ENCODE data around the gene EXOC1. TPM values are rescaled to one million over a fixed set of nuclear protein-coding genes. Genes with fewer than 3 reads are reported as not detected.

EXOC1 gene
- total RNA-seq, 1 experiment from 2014 or later, result 17.6 TPM

DNA sequence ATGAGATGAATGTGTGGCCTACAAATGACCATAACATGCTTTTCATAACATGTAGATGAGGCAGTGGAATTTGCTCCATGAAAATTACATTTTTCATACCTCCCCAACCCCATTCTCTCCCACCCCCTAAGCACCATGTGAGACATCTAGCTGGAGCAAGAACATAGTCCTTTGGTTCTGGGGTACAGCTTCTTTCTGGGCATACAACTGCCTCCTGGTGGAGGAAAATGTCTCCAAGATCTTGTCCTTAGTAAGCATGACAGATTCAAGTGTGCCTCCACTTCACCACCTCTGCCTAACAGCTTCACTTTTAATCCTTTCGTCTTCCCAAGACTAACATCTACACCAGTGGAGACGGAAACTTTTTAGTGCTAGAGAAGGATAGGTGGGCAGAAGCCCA lies 25.9 kb upstream of the EXOC1 start:
- no peaks in the 10 kb centered on the region for H4K20me1 ChIP-seq (ENCODE audit: insufficient read depth)
- no peaks in the 10 kb centered on the region for H3K79me2 ChIP-seq (ENCODE audit: insufficient read depth, low read length)
- H2AFZ ChIP-seq (ENCODE audit: low read depth, low read length, poor library complexity, severe bottlenecking), result no peak overlapping the region
- intact Hi-C loops (cut with micrococcal nuclease), result no loop called here
- no peaks in the 10 kb centered on the region for H3K27me3 ChIP-seq (ENCODE audit: insufficient read depth, low read length)
- TF ChIP-seq CBX3 (IDR thresholded peaks at IDR 0.05; ENCODE audit: low read depth) (no peak), POLR2A (IDR thresholded peaks at IDR 0.05; ENCODE audit: borderline replicate concordance, extremely low read depth, insufficient read depth, insufficient read length) (no peak), JUND (IDR thresholded peaks at IDR 0.05) (no peak), SIN3A (IDR thresholded peaks at IDR 0.05; ENCODE audit: low read depth) (no peak), ELF1 (IDR thresholded peaks at IDR 0.05; ENCODE audit: borderline replicate concordance, low read depth) (no peak), CEBPB (IDR thresholded peaks at IDR 0.05; ENCODE audit: low read depth) (no peak), YY1 (IDR thresholded peaks at IDR 0.05; ENCODE audit: extremely low read depth, insufficient replicate concordance, low read depth, low read length) (no peak), TCF7L2 (IDR thresholded peaks at IDR 0.05; ENCODE audit: borderline replicate concordance, extremely low read depth, insufficient read depth, insufficient read length) (no peak), SP1 (IDR thresholded peaks at IDR 0.05; ENCODE audit: low read depth) (no peak), EGR1 (IDR thresholded peaks at IDR 0.05; ENCODE audit: low read depth) (no peak), EZH2phosphoT487 (IDR thresholded peaks at IDR 0.05; ENCODE audit: borderline replicate concordance) (no peak), ZFX (IDR thresholded peaks at IDR 0.05) (no peak), FOSL1 (IDR thresholded peaks at IDR 0.05; ENCODE audit: low read depth) (no peak)
- TF ChIP-seq, protein P1, sequence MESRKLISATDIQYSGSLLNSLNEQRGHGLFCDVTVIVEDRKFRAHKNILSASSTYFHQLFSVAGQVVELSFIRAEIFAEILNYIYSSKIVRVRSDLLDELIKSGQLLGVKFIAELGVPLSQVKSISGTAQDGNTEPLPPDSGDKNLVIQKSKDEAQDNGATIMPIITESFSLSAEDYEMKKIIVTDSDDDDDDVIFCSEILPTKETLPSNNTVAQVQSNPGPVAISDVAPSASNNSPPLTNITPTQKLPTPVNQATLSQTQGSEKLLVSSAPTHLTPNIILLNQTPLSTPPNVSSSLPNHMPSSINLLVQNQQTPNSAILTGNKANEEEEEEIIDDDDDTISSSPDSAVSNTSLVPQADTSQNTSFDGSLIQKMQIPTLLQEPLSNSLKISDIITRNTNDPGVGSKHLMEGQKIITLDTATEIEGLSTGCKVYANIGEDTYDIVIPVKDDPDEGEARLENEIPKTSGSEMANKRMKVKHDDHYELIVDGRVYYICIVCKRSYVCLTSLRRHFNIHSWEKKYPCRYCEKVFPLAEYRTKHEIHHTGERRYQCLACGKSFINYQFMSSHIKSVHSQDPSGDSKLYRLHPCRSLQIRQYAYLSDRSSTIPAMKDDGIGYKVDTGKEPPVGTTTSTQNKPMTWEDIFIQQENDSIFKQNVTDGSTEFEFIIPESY (IDR thresholded peaks at IDR 0.05; ENCODE audit: extremely low read depth, insufficient replicate concordance, low read length), result no peak
- TF ChIP-seq, protein P2, sequence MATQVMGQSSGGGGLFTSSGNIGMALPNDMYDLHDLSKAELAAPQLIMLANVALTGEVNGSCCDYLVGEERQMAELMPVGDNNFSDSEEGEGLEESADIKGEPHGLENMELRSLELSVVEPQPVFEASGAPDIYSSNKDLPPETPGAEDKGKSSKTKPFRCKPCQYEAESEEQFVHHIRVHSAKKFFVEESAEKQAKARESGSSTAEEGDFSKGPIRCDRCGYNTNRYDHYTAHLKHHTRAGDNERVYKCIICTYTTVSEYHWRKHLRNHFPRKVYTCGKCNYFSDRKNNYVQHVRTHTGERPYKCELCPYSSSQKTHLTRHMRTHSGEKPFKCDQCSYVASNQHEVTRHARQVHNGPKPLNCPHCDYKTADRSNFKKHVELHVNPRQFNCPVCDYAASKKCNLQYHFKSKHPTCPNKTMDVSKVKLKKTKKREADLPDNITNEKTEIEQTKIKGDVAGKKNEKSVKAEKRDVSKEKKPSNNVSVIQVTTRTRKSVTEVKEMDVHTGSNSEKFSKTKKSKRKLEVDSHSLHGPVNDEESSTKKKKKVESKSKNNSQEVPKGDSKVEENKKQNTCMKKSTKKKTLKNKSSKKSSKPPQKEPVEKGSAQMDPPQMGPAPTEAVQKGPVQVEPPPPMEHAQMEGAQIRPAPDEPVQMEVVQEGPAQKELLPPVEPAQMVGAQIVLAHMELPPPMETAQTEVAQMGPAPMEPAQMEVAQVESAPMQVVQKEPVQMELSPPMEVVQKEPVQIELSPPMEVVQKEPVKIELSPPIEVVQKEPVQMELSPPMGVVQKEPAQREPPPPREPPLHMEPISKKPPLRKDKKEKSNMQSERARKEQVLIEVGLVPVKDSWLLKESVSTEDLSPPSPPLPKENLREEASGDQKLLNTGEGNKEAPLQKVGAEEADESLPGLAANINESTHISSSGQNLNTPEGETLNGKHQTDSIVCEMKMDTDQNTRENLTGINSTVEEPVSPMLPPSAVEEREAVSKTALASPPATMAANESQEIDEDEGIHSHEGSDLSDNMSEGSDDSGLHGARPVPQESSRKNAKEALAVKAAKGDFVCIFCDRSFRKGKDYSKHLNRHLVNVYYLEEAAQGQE (IDR thresholded peaks at IDR 0.05; ENCODE audit: low read depth), result no peak
- TF ChIP-seq, protein P3, sequence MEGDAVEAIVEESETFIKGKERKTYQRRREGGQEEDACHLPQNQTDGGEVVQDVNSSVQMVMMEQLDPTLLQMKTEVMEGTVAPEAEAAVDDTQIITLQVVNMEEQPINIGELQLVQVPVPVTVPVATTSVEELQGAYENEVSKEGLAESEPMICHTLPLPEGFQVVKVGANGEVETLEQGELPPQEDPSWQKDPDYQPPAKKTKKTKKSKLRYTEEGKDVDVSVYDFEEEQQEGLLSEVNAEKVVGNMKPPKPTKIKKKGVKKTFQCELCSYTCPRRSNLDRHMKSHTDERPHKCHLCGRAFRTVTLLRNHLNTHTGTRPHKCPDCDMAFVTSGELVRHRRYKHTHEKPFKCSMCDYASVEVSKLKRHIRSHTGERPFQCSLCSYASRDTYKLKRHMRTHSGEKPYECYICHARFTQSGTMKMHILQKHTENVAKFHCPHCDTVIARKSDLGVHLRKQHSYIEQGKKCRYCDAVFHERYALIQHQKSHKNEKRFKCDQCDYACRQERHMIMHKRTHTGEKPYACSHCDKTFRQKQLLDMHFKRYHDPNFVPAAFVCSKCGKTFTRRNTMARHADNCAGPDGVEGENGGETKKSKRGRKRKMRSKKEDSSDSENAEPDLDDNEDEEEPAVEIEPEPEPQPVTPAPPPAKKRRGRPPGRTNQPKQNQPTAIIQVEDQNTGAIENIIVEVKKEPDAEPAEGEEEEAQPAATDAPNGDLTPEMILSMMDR (IDR thresholded peaks at IDR 0.05 in 2 of 3, conservative IDR thresholded peaks at IDR 0.05 in 1 of 3; ENCODE audit: borderline replicate concordance in 1 of 3, insufficient read depth in 1 of 3, low read depth in 2 of 3, low read length in 2 of 3), result no peak
- RAD21 ChIA-PET (ENCODE audit: low non-redundant PET in 1 of 2, low total read pairs in 2 of 2, uncharacterized antibody in 2 of 2, unreplicated experiment in 2 of 2), result no interaction called here
- H3K9ac ChIP-seq (ENCODE audit: low read length), result no peak overlapping the region
- H3K9me3 ChIP-seq (ENCODE audit: control insufficient read depth in 1 of 2, insufficient read depth in 1 of 2, low read depth in 1 of 2, low read length in 2 of 2), result no peaks in the 10 kb centered on the region
- BruUV-seq (replicated peaks), result no TSS peak
- no peak overlapping the region for H3K4me2 ChIP-seq (ENCODE audit: low read length)
- CTCF ChIA-PET, result no interaction called here
- ATAC-seq, result no peak
- POLR2A ChIA-PET, result no interaction called here
- DNase-seq (ENCODE audit: low read depth, low spot score), result no peak
- no peaks in the 10 kb centered on the region for H3K4me1 ChIP-seq (ENCODE audit: control insufficient read depth in 1 of 2, insufficient read depth in 2 of 2, low read length in 2 of 2)
- 0 out of 2 replicates have a peak, but pooled peaks cover 2% of the 10 kb centered on the region for H3K9me2 ChIP-seq (ENCODE audit: insufficient read depth)
- no peak overlapping the region for H3K27ac ChIP-seq (ENCODE audit: low read depth, low read length)
- H3K4me3 ChIP-seq (replicated peaks in 1 of 2; ENCODE audit: low read depth in 1 of 2, low read length in 2 of 2), result no peak overlapping the region
- no peaks in the 10 kb centered on the region for H3K36me3 ChIP-seq (ENCODE audit: control insufficient read depth in 1 of 2, insufficient read depth in 2 of 2, low read length in 2 of 2)
